GM18502 (cell line): ENCODE measurements around the gene SNX24.
"Not testable (repeated sequence)": the region's sequence is repeated elsewhere in the genome, so short reads cannot be mapped to it uniquely, and the experiment has no call there.

Experiments used
- ATAC-seq: cut with Tn5 transposase; IDR thresholded peaks from one replicate; pipeline ENCODE4 v1.9.1; 2021; ENCODE audit warnings: mild to moderate bottlenecking; ENCODE audit not compliant: unreplicated experiment, poor library complexity

SNX24 gene

GRCh38 chr5:122870219-122870856 lies 24.9 kb downstream of the SNX24 start:
- no peak for ATAC-seq

GRCh38 chr5:122871661-122872060 lies 26.2 kb downstream of the SNX24 start:
- ATAC-seq: no peak

- no peak for ATAC-seq
Measured at GRCh38 chr5:122874179-122874875, 28.9 kb downstream of the SNX24 start.

- peak; percentile 84 for ATAC-seq
Measured at GRCh38 chr5:122877518-122877917, 32.1 kb downstream of the SNX24 start.

- ATAC-seq: no peak
Measured at GRCh38 chr5:122879076-122879475, 33.7 kb downstream of the SNX24 start.

GRCh38 chr5:122880170-122880689 lies 34.8 kb downstream of the SNX24 start:
- ATAC-seq: no peak

GRCh38 chr5:122880749-122881148 lies 35.3 kb downstream of the SNX24 start:
- ATAC-seq: no peak

GRCh38 chr5:122882831-122883230 lies 37.4 kb downstream of the SNX24 start:
- ATAC-seq: peak; percentile 65

- ATAC-seq: no peak
Measured at GRCh38 chr5:122885045-122885517, 39.7 kb downstream of the SNX24 start.

- no peak for ATAC-seq
Measured at GRCh38 chr5:122885891-122886290, 40.5 kb downstream of the SNX24 start.

GRCh38 chr5:122895141-122895540 lies 49.7 kb downstream of the SNX24 start:
- ATAC-seq: no peak

GRCh38 chr5:122896598-122897282 lies 51.3 kb downstream of the SNX24 start:
- no peak for ATAC-seq

- ATAC-seq: no peak
Measured at GRCh38 chr5:122897283-122897602, 51.8 kb downstream of the SNX24 start.

- ATAC-seq: no peak
Measured at GRCh38 chr5:122901346-122901745, 55.9 kb downstream of the SNX24 start.

- ATAC-seq: no peak
Measured at GRCh38 chr5:122902263-122902662, 56.9 kb downstream of the SNX24 start.

- no peak for ATAC-seq
Measured at GRCh38 chr5:122906768-122907167, 61.4 kb downstream of the SNX24 start.

- no peak for ATAC-seq
Measured at GRCh38 chr5:122907276-122907675, 61.9 kb downstream of the SNX24 start.

GRCh38 chr5:122908108-122908507 lies 62.7 kb downstream of the SNX24 start:
- no peak for ATAC-seq

- ATAC-seq: no peak
Measured at GRCh38 chr5:122908662-122909061, 63.2 kb downstream of the SNX24 start.

- ATAC-seq: no peak
Measured at GRCh38 chr5:122909470-122910100, 64.2 kb downstream of the SNX24 start.

- ATAC-seq: not testable (repeated sequence)
Measured at GRCh38 chr5:122913436-122913835, 68.0 kb downstream of the SNX24 start.
